HG03565 (cell line): ENCODE measurements around the gene ERVK3-1.
"Not testable (repeated sequence)": the region's sequence is repeated elsewhere in the genome, so short reads cannot be mapped to it uniquely, and the experiment has no call there.

ENCODE experiments used
- ATAC-seq: cut with Tn5 transposase; IDR thresholded peaks from one replicate; pipeline ENCODE4 v1.9.1; 2021; ENCODE audit warnings: mild to moderate bottlenecking, moderate library complexity; ENCODE audit not compliant: unreplicated experiment

Gene ERVK3-1, protein sequence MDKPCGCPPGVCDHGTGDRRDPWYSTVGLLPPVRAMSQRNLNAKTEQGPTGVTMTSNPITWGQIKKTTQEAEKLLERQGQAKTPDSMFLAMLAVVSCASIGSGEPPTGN

DNA sequence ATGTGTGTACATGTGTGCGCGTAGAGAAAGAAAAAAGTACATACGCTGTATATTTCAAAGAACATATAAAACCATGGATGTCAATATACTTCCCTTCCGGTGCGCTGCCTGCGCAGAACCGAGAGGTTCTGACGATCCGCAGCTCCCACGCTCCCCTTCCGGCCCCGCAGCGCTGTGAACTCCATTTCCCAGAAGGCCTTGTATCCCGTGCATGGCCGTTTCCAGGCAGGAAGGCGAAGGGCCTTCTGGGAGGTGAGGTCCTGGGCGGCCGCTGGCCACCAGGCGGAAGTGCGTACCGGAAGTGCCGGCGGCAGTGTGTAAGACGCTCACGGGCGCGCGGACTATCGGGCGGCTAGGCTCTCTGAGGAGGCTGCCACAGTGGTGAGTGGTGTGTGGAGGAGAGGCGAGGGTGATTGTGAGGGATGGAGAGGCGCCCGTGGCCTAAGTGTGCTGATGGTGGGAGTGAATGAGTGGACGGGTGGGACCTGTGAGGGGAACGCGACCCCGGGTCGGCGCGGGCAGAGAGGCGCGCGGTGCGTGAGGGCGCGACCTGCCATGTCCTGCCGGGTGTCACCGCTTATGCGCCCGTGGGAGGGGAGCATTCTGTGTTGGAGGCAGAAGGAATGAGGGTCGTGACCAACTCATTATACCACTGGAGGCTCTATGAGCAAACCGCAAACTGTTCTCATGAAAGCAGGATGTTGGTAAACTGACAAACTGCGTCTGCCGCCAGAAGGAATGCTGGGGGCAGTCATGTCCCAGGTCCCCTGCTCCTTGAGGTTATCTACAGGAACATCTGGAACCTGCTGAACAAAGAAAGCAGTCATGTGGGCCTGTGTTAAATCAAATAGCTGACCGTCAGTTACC, at the start of gene ERVK3-1:
Gene ERVK3-1 (plus strand): TSS at position 313 of the 867 bp plus-strand sequence. CDS start 6,792 bp downstream, outside the sequence.
- peak; percentile 96 for ATAC-seq

DNA sequence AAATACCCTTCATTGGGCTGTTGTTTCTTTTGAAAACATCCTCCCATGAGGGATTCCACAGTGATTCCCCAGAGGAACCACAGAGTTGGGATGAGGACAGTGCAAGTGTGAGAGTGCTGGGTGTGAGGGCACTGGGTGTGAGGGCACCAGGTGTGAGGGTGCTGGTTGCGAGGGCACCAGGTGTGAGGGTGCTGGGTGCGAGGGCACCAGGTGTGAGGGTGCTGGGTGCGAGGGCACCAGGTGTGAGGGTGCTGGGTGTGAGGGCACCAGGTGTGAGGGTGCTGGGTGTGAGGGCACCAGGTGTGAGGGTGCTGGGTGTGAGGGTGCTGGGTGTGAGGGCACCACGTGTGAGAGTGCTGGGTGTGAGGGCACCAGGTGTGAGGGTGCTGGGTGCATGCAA, 46.9 kb upstream of the ERVK3-1 start:
- not testable (repeated sequence) for ATAC-seq

DNA sequence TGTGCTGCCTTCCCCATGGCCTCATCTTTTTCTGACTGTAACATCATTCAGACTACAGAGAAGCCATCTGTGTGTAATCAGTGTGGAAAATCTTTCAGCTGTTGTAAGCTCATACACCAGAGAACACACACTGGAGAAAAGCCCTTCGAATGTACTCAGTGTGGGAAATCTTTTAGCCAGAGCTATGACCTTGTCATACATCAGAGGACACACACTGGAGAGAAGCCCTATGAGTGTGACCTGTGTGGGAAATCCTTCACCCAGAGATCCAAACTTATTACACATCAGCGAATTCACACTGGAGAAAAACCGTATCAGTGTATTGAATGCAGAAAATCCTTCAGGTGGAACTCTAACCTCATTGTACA, 43.6 kb upstream of the ERVK3-1 start:
- ATAC-seq: no peak

DNA sequence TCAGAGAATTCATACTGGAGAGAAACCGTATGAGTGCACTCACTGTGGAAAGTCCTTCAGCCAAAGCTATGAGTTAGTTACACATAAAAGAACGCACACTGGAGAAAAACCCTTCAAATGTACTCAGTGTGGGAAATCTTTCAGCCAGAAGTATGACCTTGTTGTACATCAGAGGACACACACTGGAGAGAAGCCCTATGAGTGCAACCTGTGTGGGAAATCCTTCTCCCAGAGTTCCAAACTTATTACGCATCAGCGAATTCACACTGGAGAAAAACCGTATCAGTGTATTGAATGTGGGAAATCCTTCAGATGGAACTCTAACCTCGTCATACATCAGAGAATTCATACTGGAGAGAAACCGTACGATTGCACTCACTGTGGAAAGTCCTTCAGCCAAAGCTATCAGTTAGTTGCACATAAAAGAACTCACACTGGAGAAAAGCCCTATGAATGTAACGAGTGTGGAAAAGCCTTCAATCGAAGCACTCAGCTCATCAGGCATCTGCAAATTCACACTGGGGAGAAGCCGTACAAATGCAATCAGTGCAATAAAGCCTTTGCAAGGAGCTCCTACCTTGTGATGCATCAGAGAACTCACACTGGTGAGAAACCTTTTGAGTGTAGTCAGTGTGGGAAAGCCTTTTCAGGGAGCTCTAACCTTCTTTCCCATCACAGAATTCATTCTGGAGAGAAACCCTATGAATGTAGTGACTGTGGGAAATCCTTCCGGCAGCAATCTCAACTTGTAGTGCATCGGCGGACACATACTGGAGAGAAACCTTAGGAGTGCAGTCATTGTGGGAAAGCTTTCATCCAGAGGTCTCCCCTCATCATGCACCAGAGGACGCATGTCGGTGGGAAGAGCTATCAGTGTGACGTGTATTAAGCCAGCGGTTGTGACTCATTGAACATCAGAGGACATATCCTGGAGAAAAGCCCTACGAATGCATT, 42.9 kb upstream of the ERVK3-1 start:
- no peak for ATAC-seq

DNA sequence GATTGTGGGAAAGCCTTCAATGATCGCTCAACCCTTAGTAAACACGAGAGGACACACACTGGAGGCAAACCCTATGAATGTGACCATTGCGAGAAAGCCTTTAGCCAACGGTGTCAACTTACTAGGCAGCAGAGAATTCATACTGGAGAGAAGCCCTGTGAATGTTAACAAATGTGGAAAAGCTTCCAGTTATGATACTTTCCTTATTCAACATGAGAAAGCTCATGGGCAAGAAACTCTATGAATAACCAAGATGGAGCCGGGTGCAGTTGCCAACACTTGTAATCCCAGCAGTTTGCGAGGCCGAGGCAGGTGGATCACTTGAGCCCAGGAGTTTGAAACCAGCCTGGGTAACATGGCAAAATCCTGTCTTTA, 42.3 kb upstream of the ERVK3-1 start:
- ATAC-seq: no peak

DNA sequence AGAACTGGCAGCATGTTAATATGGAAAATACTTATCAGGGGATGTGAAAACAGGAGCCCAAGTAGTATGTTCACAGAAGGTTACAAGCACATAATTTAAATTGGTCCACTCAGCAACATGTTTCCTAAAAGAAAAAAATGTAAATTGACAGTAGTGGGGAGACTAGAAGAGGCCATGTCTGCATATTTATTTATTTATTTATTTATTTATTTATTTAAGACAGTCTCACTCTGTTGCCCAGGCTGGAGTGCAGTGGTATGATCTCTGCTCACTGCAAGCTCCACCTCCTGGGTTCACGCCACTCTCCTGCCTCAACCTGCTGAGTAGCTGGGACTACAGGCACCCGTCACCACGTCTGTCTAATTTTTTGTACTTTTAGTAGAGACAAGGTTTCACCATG, 40.1 kb upstream of the ERVK3-1 start:
- ATAC-seq: no peak

DNA sequence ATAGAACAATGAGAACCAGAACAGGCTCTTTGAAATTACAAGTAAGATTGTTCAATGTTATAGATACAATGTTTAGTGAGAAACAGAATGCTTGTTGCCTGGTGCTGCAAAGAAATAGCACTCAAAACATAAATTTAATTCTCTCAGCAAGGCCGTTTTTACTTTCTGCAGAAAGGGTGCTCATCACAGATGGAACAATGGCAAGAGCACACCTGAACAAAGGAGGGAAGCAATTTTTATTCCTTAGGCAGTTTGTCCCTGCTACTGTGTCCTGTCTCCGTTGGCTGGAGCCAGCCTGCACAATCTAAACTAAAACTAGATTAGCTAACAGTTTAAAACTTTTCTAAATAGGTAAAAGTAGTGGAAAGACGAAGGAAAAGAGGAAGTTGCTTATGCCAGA, 36.8 kb upstream of the ERVK3-1 start:
- ATAC-seq: no peak

DNA sequence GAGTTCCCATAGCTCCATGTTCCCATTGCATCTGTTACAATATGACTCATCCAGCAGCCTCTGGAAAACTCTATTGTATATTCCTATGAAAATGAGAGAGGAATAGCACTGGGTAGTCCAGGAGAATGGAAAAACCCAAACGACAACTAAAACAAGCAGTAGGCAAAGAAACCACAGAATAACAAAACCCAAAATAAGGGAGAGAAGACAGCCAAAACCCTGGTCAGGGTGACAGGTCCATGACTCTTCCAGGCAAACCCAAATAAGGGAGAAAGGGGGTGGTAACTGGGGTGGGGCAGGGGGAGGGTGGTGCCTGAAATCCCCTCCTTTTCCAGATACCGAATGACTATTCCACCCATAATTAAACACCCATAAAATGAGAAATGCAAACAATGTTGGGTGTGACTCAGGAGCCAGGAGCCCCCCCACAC, 30.4 kb upstream of the ERVK3-1 start:
- no peak for ATAC-seq

DNA sequence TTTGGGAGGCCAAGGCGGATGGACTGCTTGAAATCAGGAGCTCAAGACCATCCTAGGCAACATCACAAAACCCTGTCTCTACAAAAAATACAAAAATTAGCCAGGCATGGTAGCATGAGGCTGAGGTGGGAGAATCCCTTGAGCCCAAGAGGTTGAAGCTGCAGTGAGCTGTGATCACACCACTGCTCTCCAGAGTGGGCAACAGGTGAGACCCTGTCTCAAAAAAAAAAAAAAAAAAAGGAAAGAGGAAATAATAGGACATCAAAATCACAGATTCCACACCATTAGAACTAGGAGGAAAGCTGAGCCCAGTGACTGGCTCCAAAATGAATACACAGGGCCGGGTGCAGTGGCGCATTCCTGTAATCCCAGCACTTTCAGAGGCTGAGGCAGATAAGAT, 29.6 kb upstream of the ERVK3-1 start:
- ATAC-seq: no peak

DNA sequence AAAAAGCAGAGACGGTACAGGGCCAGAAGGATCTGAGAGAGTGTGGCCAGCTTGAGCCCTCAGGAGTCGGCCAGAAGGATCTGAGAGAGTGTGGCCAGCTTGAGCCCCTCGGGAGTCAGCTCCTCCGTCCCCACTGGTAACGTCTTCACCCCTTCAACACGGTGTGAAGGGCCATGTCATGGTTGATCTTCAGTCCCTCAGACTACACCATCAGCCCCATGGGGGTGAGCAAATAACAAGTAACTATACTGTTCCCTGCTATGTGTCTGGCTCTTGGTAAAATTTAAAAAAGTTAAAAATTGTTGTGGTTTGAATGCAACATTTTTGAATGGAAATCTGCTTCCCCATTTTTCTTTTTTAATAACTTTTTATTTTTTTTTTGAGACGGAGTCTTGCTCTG, 28.0 kb upstream of the ERVK3-1 start:
- ATAC-seq: no peak

DNA sequence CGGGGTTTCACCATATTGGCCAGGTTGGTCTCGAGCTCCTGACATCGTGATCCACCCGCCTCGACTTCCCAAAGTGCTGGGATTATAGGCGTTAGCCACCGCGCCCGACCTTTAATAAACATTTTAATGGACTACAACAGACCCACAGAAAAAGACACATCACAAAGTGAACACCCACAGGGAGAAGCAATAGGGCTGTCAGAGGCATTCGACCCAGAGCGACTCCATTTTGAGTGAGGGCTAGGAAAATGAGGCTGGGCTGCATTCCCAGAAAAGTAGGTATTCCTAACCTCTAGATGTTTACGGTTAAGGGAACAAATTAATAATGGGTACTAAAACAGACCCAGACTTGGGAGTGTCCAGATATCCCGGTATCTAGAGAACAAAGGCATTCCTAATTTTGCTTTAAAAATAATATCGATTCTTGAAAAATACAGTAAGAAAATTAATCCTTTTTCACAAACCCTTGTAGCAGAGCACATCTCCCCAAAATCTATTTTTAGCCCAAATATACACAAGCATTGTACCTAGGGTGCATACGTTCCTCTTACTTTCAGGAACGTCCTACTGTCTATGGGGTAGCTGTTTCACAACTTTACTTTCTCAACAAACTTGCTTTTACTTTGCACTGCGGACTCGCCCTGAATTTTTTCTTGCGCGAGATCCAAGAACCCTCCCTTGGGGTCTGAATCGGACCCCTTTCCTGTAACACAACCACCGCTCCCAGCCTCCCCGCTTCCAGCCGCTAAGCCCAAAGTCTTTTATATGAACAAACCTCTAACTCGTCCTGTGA, 27.2 kb upstream of the ERVK3-1 start:
- no peak for ATAC-seq

DNA sequence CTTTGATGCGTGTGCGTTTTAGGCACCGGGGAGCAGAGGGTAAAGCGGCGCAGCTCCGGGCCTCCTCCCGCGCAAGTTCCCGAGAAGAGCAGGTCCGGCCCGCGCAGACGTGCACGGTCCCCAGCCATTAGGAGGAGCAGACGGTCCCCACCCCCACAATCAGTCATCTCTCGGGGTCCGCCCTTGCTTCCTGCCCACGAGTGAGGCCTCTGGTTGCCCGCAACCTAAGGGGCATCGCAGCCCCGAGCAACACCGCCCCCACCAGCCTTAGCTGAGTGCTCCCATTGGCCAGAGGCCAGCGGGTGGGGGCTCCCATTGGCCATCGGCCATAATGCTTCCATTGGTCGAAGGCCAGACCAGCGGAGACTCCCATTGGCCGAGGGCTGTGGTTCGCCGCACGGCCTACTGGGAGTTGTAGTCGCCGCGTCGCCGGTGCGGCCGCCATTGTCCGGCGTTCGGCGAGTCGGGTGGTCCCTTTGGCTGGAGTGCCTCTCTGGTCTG, 26.6 kb upstream of the ERVK3-1 start, which contains the start of gene ZNF8:
Gene ZNF8 (plus strand): TSS at position 415 of the 501 bp plus-strand sequence. CDS start 127 bp downstream, outside the sequence.
- peak; percentile 91 for ATAC-seq

DNA sequence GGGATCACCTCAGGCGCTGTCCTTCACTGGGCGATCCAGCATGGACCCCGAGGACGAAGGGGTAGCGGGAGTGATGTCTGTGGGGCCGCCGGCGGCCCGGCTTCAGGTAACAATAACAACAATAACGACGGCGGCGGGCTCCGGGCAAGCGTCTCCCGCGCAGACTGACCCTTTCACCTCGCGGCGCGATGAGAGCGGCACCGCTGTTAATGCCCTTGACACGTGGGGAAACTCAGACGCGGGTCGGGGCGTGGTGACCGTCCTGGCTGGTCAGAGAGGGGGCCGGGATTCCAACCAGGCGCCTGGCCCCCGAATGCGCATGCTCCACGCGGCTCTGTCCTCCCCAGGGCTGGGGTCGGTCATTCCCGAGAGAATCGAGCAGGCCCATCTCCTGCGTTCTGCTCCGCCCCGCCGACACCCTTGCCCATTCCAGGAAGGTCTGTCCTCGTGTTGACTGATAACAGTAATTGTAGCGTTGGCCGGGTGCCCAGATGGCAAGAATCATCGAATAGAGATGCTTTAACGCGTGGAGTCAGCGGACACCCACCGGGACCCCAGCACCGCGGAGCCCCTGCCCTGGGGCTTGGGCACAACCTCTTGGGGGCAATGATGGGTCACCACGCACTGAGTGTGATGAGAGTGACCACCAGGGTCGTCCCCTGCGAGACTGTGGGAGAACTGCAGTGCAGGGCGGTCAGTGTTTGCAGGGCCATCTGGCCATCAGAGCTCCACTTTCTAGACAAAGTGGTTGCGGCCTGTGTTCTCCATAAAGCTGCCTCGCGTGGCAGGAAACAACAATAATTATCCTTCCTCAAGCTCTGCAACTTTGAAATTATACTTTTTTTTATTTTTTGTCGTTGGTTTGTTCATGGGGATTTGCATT, 25.9 kb upstream of the ERVK3-1 start:
- peak; percentile 12 for ATAC-seq

DNA sequence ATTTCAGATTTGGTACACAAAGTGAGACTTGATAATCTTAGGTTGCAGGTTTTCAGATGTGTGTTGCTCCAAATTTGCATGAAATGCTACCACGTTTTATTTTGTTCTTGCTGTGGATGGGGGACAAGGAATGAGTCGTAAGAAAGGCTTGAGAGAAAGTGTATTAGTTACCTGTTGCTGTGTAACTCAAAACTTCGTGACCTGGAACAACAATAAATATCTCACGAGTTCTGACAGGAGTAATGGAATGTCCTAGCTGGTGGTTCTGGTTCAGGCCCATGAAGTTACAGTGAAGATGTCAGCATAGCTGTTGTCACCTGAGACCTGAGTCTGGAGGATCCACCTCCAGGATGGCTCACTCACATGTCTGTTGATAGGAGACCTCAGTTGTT, 25.3 kb upstream of the ERVK3-1 start:
- no peak for ATAC-seq

DNA sequence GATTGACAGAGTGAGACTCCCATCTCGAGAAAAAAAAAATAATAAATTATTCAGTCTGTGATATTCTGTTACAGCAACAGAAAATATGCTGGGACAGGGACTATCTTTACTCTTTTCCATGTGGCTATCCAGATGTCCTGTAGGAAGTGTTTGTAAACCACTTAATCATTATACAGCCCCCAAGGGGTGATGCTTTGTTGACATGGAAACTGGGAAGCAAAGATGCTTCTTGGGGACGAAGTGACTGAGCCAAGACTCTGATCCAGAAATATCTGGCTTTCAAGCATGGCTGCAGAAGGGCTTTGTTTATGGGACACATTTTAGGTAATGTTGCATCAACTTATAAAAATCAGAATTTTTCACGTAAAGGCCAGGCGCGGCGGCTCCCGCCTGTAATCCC, 21.0 kb upstream of the ERVK3-1 start:
- no peak for ATAC-seq

DNA sequence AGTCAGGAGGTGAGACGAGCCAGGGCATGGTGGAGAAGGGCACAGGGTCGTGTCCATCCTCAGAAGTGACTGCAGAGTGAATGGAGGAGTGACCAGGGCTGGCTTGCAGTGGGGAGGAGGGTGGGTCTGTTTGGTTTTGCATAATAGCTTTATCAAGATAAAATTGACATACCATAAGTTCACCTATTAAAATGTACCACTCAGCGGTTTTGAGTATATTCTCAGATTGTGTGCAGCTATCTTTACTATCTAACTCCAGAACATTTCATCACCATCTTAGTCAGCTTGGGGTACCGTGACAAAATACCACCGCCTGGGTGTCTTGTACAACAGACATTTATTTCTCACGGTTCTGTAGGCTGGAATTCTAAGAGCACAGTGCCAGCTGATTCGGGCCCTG, 13.2 kb upstream of the ERVK3-1 start:
- no peak for ATAC-seq

DNA sequence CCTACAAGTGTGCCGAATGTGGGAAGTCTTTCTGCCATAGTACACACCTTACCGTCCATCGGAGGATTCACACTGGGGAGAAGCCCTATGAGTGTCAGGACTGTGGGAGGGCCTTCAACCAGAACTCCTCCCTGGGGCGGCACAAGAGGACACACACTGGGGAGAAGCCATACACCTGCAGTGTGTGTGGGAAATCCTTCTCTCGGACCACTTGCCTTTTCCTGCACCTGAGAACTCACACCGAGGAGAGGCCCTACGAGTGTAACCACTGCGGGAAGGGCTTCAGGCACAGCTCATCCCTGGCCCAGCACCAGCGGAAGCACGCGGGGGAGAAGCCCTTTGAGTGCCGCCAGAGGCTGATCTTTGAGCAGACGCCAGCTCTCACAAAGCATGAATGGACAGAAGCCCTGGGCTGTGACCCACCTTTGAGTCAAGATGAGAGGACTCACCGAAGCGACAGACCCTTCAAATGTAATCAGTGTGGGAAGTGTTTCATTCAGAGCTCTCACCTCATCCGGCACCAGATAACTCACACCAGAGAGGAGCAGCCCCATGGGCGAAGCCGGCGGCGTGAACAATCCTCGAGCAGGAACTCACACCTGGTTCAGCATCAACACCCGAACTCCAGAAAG, 10.3 kb upstream of the ERVK3-1 start:
- ATAC-seq: no peak

DNA sequence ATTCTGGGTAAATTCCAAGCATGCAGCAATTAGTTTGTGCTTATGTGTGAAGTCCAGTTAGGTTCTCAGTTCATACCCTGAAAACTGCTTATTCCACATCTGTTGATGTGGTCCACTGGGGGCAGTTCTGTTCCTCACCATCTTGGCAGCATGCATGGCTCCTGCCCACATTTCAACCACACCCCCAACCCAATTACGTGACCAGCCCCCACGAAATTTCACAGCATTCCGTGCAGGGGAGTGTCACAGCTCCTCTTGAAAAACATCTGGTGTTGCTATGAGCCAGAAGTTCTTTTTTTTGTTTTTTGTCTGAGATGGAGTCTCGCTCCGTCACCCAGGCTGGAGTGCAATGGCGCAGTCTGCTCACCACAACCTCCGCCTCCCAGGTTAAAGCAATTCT, 9.1 kb upstream of the ERVK3-1 start:
- ATAC-seq: no peak

DNA sequence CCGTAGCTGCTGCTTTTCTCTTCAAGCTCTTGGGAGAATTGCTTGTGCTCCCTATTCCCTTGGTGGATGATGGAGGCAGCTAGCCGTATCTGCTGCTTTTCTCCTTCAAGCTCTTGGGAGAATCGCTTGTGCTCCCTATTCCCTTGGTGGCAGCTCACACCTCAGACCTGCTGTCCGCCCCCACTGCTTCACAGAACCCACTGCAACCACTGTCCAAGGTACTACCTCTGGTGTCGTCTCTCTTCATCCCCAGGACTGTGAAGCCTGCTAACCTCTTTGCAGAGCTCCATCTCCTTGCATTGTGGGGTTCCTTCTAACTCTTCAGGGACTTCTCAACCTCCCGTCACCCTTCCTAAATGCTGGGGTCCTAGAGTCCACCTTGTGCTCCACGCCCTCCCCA, 4.6 kb upstream of the ERVK3-1 start:
- no peak for ATAC-seq
